PFSK-1 (cell line): ENCODE measurements around the gene SCFD1.

ENCODE experiments used
- FOXP2 ChIP-seq: optimal IDR thresholded peaks from 2 replicates; pipeline ENCODE3; 2011; ENCODE audit warnings: borderline replicate concordance, control low read depth, inconsistent platforms; ENCODE audit not compliant: insufficient read depth; ENCODE audit errors: extremely low read length, extremely low read depth
- POLR2AphosphoS5 ChIP-seq: IDR thresholded peaks from 2 replicates; pipeline ENCODE4 v1.6.1; 2012; ENCODE audit warnings: low read depth, mild to moderate bottlenecking, control low read depth, low read length, moderate library complexity
- SIN3A ChIP-seq: IDR thresholded peaks from 2 replicates; pipeline ENCODE4 v1.6.1; 2012; ENCODE audit warnings: mild to moderate bottlenecking, low read length, moderate library complexity, borderline replicate concordance; ENCODE audit not compliant: insufficient read depth
- TAF1 ChIP-seq: IDR thresholded peaks from 2 replicates; pipeline ENCODE4 v1.6.1; 2012; ENCODE audit warnings: low read length, control low read depth, borderline replicate concordance; ENCODE audit not compliant: insufficient read depth
- TF ChIP-seq, protein P1 (sequence below), 2 experiments: IDR thresholded peaks; 2 replicates each; pipeline versions ENCODE4 v1.6.1 to v1.8.0; 2011 to 2012; ENCODE audit warnings: low read depth in 2 of 2, low read length in 2 of 2, control low read depth in 1 of 2, inconsistent platforms in 1 of 2, mild to moderate bottlenecking in 1 of 2, moderate library complexity in 1 of 2; ENCODE audit not compliant: insufficient read depth in 1 of 2

GRCh38 chr14:30582376-30582775 is 39.7 kb upstream of the SCFD1 start:
- TF ChIP-seq POLR2AphosphoS5 (no peak), FOXP2 (no peak), TAF1 (no peak), SIN3A (no peak)
- TF ChIP-seq, protein P1, sequence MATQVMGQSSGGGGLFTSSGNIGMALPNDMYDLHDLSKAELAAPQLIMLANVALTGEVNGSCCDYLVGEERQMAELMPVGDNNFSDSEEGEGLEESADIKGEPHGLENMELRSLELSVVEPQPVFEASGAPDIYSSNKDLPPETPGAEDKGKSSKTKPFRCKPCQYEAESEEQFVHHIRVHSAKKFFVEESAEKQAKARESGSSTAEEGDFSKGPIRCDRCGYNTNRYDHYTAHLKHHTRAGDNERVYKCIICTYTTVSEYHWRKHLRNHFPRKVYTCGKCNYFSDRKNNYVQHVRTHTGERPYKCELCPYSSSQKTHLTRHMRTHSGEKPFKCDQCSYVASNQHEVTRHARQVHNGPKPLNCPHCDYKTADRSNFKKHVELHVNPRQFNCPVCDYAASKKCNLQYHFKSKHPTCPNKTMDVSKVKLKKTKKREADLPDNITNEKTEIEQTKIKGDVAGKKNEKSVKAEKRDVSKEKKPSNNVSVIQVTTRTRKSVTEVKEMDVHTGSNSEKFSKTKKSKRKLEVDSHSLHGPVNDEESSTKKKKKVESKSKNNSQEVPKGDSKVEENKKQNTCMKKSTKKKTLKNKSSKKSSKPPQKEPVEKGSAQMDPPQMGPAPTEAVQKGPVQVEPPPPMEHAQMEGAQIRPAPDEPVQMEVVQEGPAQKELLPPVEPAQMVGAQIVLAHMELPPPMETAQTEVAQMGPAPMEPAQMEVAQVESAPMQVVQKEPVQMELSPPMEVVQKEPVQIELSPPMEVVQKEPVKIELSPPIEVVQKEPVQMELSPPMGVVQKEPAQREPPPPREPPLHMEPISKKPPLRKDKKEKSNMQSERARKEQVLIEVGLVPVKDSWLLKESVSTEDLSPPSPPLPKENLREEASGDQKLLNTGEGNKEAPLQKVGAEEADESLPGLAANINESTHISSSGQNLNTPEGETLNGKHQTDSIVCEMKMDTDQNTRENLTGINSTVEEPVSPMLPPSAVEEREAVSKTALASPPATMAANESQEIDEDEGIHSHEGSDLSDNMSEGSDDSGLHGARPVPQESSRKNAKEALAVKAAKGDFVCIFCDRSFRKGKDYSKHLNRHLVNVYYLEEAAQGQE (IDR thresholded peaks at IDR 0.05; ENCODE audit: insufficient read depth in 1 of 2, low read depth in 2 of 2, low read length in 2 of 2) = no peak
